Stimulated activated CD4-positive, alpha-beta T cell treated with anti-CD3 and anti-CD28 coated beads, Interleukin-12 subunit alpha, Interleukin-12 subunit beta, amount 100 ng/mL, for 24 hours (primary cell): ENCODE results near the gene SMC1B.
A peak's percentile ranks its signal among the peaks of the same experiment; 100 is the strongest.
"Not testable (repeated sequence)": the region's sequence is repeated elsewhere in the genome, so short reads cannot be mapped to it uniquely, and the experiment has no call there.

ENCODE experiments used
- DNase-seq, 2 experiments: peaks; one replicate each; pipeline ENCODE4 v3.0.0-alpha.2; 2020; ENCODE audit warnings: low read depth in 2 of 2

SMC1B gene

GRCh38 chr22:45341498-45341897, 71.9 kb downstream of the SMC1B start:
- DNase-seq, result peak; percentile 17 to 36

- DNase-seq, result no peak
Observed at GRCh38 chr22:45340323-45340722, 73.1 kb downstream of the SMC1B start.

- DNase-seq, result no peak
Observed at GRCh38 chr22:45338795-45339194, 74.6 kb downstream of the SMC1B start.

- no peak for DNase-seq
Observed at GRCh38 chr22:45337536-45337935, 75.9 kb downstream of the SMC1B start.

- DNase-seq, result no peak
Observed at GRCh38 chr22:45336971-45337431, 76.4 kb downstream of the SMC1B start.

GRCh38 chr22:45335854-45336522, 77.4 kb downstream of the SMC1B start:
- no peak for DNase-seq

GRCh38 chr22:45335021-45335818, 78.2 kb downstream of the SMC1B start:
- no peak for DNase-seq

GRCh38 chr22:45334528-45334927, 78.9 kb downstream of the SMC1B start:
- no peak for DNase-seq

GRCh38 chr22:45334068-45334467, 79.3 kb downstream of the SMC1B start:
- no peak for DNase-seq

GRCh38 chr22:45332001-45332400, 81.4 kb downstream of the SMC1B start:
- no peak for DNase-seq

- DNase-seq, result no peak
Observed at GRCh38 chr22:45331486-45331885, 81.9 kb downstream of the SMC1B start.

GRCh38 chr22:45330548-45330947, 82.9 kb downstream of the SMC1B start:
- DNase-seq, result no peak

GRCh38 chr22:45329530-45329936, 83.9 kb downstream of the SMC1B start:
- DNase-seq, result no peak

- DNase-seq, result no peak
Observed at GRCh38 chr22:45328822-45329529, 84.4 kb downstream of the SMC1B start.

GRCh38 chr22:45328261-45328660, 85.1 kb downstream of the SMC1B start:
- DNase-seq, result not testable (repeated sequence)

- no peak for DNase-seq
Observed at GRCh38 chr22:45324311-45324711, 89.1 kb downstream of the SMC1B start.

- DNase-seq, result no peak
Observed at GRCh38 chr22:45323695-45324094, 89.7 kb downstream of the SMC1B start.

- no peak for DNase-seq
Observed at GRCh38 chr22:45322873-45323525, 90.4 kb downstream of the SMC1B start.

- no peak for DNase-seq
Observed at GRCh38 chr22:45321827-45322226, 91.6 kb downstream of the SMC1B start.

GRCh38 chr22:45320357-45320976, 92.9 kb downstream of the SMC1B start:
- DNase-seq, result no peak

GRCh38 chr22:45319324-45319685, 94.1 kb downstream of the SMC1B start:
- DNase-seq, result no peak
